K562 (cell line): ENCODE measurements around the gene RPE65. TPM values are rescaled to one million over a fixed set of nuclear protein-coding genes. Genes with fewer than 3 reads are reported as not detected.

Source experiments
- ATAC-seq: fragments of 200-7000 bp; cut with Tn5 transposase; 3 replicates; pipeline ENCODE4 v1.9.1; 2020; ENCODE audit warnings: moderate library complexity
- BruUV-seq: library from RNA; stranded (reverse); fragments of 400-500 nt; replicated peaks from 2 replicates; lab custom pipeline; 2021; lab: Mats Ljungman, UMichigan
- CTCF ChIA-PET: fragments of 300-600 bp; formaldehyde crosslinking; extraction: SDS; loops from one replicate; lab custom pipeline; 2021; ENCODE audit warnings: low intra/inter-chr PET ratio; lab: Yijun Ruan, JAX
- POLR2A ChIA-PET: fragments of 300-600, 350-650 bp; sonication (Branson Sonifier 250); formaldehyde crosslinking; extraction: SDS; loops from one replicate; lab custom pipeline; 2021; ENCODE audit warnings: antibody characterized with exemption, inconsistent platforms; lab: Yijun Ruan, JAX
- DNase-seq, 4 experiments: peaks; one replicate each; pipeline versions ENCODE4 v3.0.0 to v3.0.0-alpha.2; 2011 to 2018; ENCODE audit warnings: low spot score in 3 of 4, mixed read lengths in 3 of 4; ENCODE audit errors: extremely low read depth in 1 of 4
- FAIRE-seq: peaks from 2 replicates; lab custom pipeline; 2011; peaks lifted over from hg19 to GRCh38; lab: Jason Lieb, UNC
- H2AFZ ChIP-seq: 2 replicates; pipeline ENCODE4 v1.6.0; 2011; ENCODE audit warnings: low read depth, low read length, control low read depth, inconsistent platforms
- H3K27ac ChIP-seq: fragments of 200-600 bp; 3 replicates; pipeline ENCODE4 v1.8.0; 2011; ENCODE audit warnings: low read depth, mild to moderate bottlenecking, control low read depth, inconsistent platforms, low read length, moderate library complexity, mixed read lengths; ENCODE audit errors: extremely low read depth
- H3K27me3 ChIP-seq, 2 experiments: fragments of 300-600 bp in 1 of 2; 2 replicates in 1 of 2; 3 replicates in 1 of 2; pipeline versions ENCODE4 v1.6.0 to v1.8.0; 2011; ENCODE audit warnings: inconsistent platforms in 2 of 2, low read length in 2 of 2, mild to moderate bottlenecking in 1 of 2, mixed read lengths in 1 of 2, moderate library complexity in 1 of 2; ENCODE audit not compliant: control insufficient read depth in 2 of 2, insufficient read depth in 2 of 2
- H3K36me3 ChIP-seq: fragments of 300-600 bp; 3 replicates; pipeline ENCODE4 v1.8.0; 2011; ENCODE audit warnings: mild to moderate bottlenecking, low read length, inconsistent platforms; ENCODE audit not compliant: control insufficient read depth, insufficient read depth
- H3K4me1 ChIP-seq, 2 experiments: fragments of 200-600 bp in 1 of 2; replicated peaks in 1 of 2; 2 replicates in 1 of 2; 3 replicates in 1 of 2; pipeline versions ENCODE4 v1.5.1 to v1.8.0; 2011; ENCODE audit warnings: inconsistent platforms in 2 of 2, low read length in 2 of 2, mild to moderate bottlenecking in 1 of 2, mixed read lengths in 1 of 2, moderate library complexity in 1 of 2; ENCODE audit not compliant: control insufficient read depth in 2 of 2, insufficient read depth in 2 of 2
- H3K4me2 ChIP-seq: 2 replicates; pipeline ENCODE4 v1.6.1; 2011; ENCODE audit warnings: low read length, control low read depth, inconsistent platforms, mixed read lengths; ENCODE audit not compliant: insufficient read depth
- H3K4me3 ChIP-seq: fragments of 200-600 bp; sonication (generic), shearing (Covaris generic); 2 replicates; pipeline ENCODE4 v1.5.1; 2016; ENCODE audit warnings: control low read depth, inconsistent platforms
- H3K79me2 ChIP-seq: fragments of 200-600 bp; 3 replicates; pipeline ENCODE4 v1.8.0; 2011; ENCODE audit warnings: low read length, inconsistent platforms; ENCODE audit not compliant: control insufficient read depth, insufficient read depth
- H3K9ac ChIP-seq, 2 experiments: 2 replicates each; pipeline versions ENCODE4 v1.6.0 to v1.6.1; 2011; ENCODE audit warnings: low read depth in 2 of 2, low read length in 2 of 2, control low read depth in 1 of 2, inconsistent platforms in 1 of 2, mild to moderate bottlenecking in 1 of 2, mixed read lengths in 1 of 2; ENCODE audit not compliant: insufficient read depth in 1 of 2
- H3K9me1 ChIP-seq: one replicate; pipeline ENCODE4 v1.6.0; 2011; ENCODE audit warnings: inconsistent platforms, mild to moderate bottlenecking, low read length, moderate library complexity; ENCODE audit not compliant: control insufficient read depth, insufficient read depth
- H3K9me3 ChIP-seq: replicated peaks from 2 replicates; pipeline ENCODE4 v1.5.1; 2011; ENCODE audit warnings: low read depth, low read length, inconsistent platforms; ENCODE audit not compliant: control insufficient read depth, insufficient read depth
- H4K20me1 ChIP-seq: replicated peaks from 2 replicates; pipeline ENCODE4 v1.6.1; 2011; ENCODE audit warnings: low read length, inconsistent platforms, mixed read lengths; ENCODE audit not compliant: control insufficient read depth, insufficient read depth
- ARNT ChIP-seq, 2 experiments: fragments of 450-650 bp; IDR thresholded peaks; 2 replicates each; pipeline ENCODE4 v1.6.1; 2016; ENCODE audit warnings: mild to moderate bottlenecking in 1 of 2
- BDP1 ChIP-seq: IDR thresholded peaks from 3 replicates; pipeline ENCODE4 v1.6.1; 2011; ENCODE audit not compliant: insufficient read length, insufficient read depth
- L3MBTL2 ChIP-seq: fragments of 450-650 bp; IDR thresholded peaks from 2 replicates; pipeline ENCODE4 v1.6.1; 2016; ENCODE audit warnings: mild to moderate bottlenecking, moderate library complexity
- LCOR ChIP-seq: sonication (generic); formaldehyde crosslinking; IDR thresholded peaks from 2 replicates; pipeline ENCODE4 v1.8.0; 2022; ENCODE audit warnings: mild to moderate bottlenecking, missing genetic modification reagents
- NFRKB ChIP-seq: fragments of 450-650 bp; IDR thresholded peaks from 2 replicates; pipeline ENCODE4 v1.6.1; 2016; ENCODE audit warnings: low read depth
- PRDM10 ChIP-seq: fragments of 450-650 bp; IDR thresholded peaks from 2 replicates; pipeline ENCODE4 v1.6.1; 2018; ENCODE audit not compliant: partially characterized antibody
- RBM17 ChIP-seq: fragments of 200-400 bp; formaldehyde crosslinking; IDR thresholded peaks from 2 replicates; pipeline ENCODE4 v1.6.1; 2017; ENCODE audit warnings: low read depth, mild to moderate bottlenecking, low read length, borderline replicate concordance
- RBM34 ChIP-seq: fragments of 200-400 bp; formaldehyde crosslinking; IDR thresholded peaks from 2 replicates; pipeline ENCODE4 v1.6.1; 2018; ENCODE audit warnings: low read length, borderline replicate concordance; ENCODE audit not compliant: insufficient read depth
- WGBS: fragments of 100-300 bp; shearing (Covaris generic); methylation state at CpG from one replicate; pipeline ENCODE4 v1.1.6; 2016; ENCODE audit warnings: low coverage, mixed read lengths; ENCODE audit not compliant: insufficient coverage; ENCODE audit errors: missing lambda C conversion rate; 5-methylcytosine and 5-hydroxymethylcytosine counted together
- in situ Hi-C: fragments of 300-500 bp; cut with MboI; formaldehyde crosslinking; loops from 4 replicates; pipeline ENCODE4 v1.15.0; 2018; ENCODE audit warnings: inconsistent platforms, mixed read lengths
- intact Hi-C: fragments of 100-400 bp; cut with micrococcal nuclease; formaldehyde crosslinking; loops from 2 replicates; pipeline ENCODE4 v1.14.2; 2022
- polyA plus RNA-seq, 8 experiments: library from polyadenylated mRNA; depleted of rRNA in 4 of 8; stranded (reverse) in 5 of 8; unstranded in 3 of 8; fragments of >200 nt; fragmentation: Nextera tagmentation in 2 of 8; fragmentation: Illumina TruSeq in 1 of 8; extraction: Ambion mirVana in 2 of 8; extraction: Trizol in 1 of 8; gene quantifications; 2 replicates each; pipeline versions ENCODE4 v1.2.1 to v1.2.3, GENCODE V29; 2011 to 2014; ENCODE audit warnings: inconsistent platforms in 1 of 8, missing spikeins in 1 of 8
- total RNA-seq, 7 experiments: library from RNA; depleted of rRNA in 6 of 7; stranded (reverse); fragments of >200 nt in 6 of 7; fragmentation: Illumina TruSeq in 2 of 7; extraction: Trizol in 2 of 7; gene quantifications; 2 replicates each; pipeline versions ENCODE4 v1.2.1 to v1.2.3, GENCODE V29; 2011 to 2021; ENCODE audit warnings: low replicate concordance in 1 of 7
- TF ChIP-seq, protein P1 (sequence below): fragments of 200-800 bp; sonication (Bioruptor generic); IDR thresholded peaks from 2 replicates; pipeline ENCODE4 v1.6.1; 2016; ENCODE audit warnings: missing genetic modification characterization, missing compliant biosample characterization
- TF ChIP-seq, protein P2 (sequence below): fragments of 250-450 bp; sonication (Bioruptor Pico); IDR thresholded peaks from 2 replicates; pipeline ENCODE4 v1.5.1; 2021; ENCODE audit warnings: mild to moderate bottlenecking
- TF ChIP-seq, protein P3 (sequence below): fragments of 250-450 bp; sonication (Bioruptor Pico); IDR thresholded peaks from 2 replicates; pipeline ENCODE4 v1.8.0; 2022; ENCODE audit warnings: moderate library complexity, mild to moderate bottlenecking, inconsistent platforms

RPE65 gene
- total and polyA plus RNA-seq, 9 of the 15 experiments (the other 6 are each of a cell fraction or from before 2014, with no cell fraction given), result 0.14 TPM; not detected in 8

GRCh38 chr1:68460935-68461334 is 11.2 kb upstream of the RPE65 start:
- H3K9ac ChIP-seq, result no peak overlapping the region
- DNase-seq (no peak), ATAC-seq (no peak), FAIRE-seq (no peak)
- H3K4me1 ChIP-seq, result no peaks in the 10 kb centered on the region
- no peaks in the 10 kb centered on the region for H3K9me3 ChIP-seq
- POLR2A ChIA-PET, result no interaction called here
- intact Hi-C loops, result no loop called here
- H2AFZ ChIP-seq, result no peak overlapping the region
- H3K36me3 ChIP-seq, result no peaks in the 10 kb centered on the region
- CTCF ChIA-PET, result no interaction called here
- H3K4me3 ChIP-seq, result no peak overlapping the region
- in situ Hi-C loops, result loop anchor here (25.0 kb wide), 2 partner anchors 924 to 1276 kb away; no protein-coding TSS in a partner anchor
- no peaks in the 10 kb centered on the region for H3K79me2 ChIP-seq
- 4% methylated on average over 4 of the region's 4 CpGs for WGBS
- no peak overlapping the region for H3K4me2 ChIP-seq
- no peak overlapping the region for H3K27ac ChIP-seq
- BruUV-seq, result no TSS peak
- H4K20me1 ChIP-seq, result no peaks in the 10 kb centered on the region
- no peaks in the 10 kb centered on the region for H3K9me1 ChIP-seq
- no peaks in the 10 kb centered on the region; a peak in 1 of 5 replicates for H3K27me3 ChIP-seq
- TF ChIP-seq RBM17 (no peak), L3MBTL2 (no peak), BDP1 (no peak), RBM34 (no peak), PRDM10 (no peak), ARNT (IDR thresholded peaks at IDR 0.05) (no peak), NFRKB (no peak), LCOR (CRISPR knock-in tag) (no peak)
- TF ChIP-seq, protein P1, sequence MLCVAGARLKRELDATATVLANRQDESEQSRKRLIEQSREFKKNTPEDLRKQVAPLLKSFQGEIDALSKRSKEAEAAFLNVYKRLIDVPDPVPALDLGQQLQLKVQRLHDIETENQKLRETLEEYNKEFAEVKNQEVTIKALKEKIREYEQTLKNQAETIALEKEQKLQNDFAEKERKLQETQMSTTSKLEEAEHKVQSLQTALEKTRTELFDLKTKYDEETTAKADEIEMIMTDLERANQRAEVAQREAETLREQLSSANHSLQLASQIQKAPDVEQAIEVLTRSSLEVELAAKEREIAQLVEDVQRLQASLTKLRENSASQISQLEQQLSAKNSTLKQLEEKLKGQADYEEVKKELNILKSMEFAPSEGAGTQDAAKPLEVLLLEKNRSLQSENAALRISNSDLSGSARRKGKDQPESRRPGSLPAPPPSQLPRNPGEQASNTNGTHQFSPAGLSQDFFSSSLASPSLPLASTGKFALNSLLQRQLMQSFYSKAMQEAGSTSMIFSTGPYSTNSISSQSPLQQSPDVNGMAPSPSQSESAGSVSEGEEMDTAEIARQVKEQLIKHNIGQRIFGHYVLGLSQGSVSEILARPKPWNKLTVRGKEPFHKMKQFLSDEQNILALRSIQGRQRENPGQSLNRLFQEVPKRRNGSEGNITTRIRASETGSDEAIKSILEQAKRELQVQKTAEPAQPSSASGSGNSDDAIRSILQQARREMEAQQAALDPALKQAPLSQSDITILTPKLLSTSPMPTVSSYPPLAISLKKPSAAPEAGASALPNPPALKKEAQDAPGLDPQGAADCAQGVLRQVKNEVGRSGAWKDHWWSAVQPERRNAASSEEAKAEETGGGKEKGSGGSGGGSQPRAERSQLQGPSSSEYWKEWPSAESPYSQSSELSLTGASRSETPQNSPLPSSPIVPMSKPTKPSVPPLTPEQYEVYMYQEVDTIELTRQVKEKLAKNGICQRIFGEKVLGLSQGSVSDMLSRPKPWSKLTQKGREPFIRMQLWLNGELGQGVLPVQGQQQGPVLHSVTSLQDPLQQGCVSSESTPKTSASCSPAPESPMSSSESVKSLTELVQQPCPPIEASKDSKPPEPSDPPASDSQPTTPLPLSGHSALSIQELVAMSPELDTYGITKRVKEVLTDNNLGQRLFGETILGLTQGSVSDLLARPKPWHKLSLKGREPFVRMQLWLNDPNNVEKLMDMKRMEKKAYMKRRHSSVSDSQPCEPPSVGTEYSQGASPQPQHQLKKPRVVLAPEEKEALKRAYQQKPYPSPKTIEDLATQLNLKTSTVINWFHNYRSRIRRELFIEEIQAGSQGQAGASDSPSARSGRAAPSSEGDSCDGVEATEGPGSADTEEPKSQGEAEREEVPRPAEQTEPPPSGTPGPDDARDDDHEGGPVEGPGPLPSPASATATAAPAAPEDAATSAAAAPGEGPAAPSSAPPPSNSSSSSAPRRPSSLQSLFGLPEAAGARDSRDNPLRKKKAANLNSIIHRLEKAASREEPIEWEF (CRISPR knock-in tag), result no peak
- TF ChIP-seq, protein P2, sequence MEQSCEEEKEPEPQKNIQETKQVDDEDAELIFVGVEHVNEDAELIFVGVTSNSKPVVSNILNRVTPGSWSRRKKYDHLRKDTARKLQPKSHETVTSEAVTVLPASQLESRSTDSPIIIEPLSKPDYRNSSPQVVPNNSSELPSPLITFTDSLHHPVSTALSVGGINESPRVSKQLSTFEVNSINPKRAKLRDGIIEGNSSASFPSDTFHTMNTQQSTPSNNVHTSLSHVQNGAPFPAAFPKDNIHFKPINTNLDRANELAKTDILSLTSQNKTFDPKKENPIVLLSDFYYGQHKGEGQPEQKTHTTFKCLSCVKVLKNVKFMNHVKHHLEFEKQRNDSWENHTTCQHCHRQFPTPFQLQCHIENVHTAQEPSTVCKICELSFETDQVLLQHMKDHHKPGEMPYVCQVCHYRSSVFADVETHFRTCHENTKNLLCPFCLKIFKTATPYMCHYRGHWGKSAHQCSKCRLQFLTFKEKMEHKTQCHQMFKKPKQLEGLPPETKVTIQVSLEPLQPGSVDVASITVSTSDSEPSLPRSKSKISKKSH (CRISPR knock-in tag), result no peak
- TF ChIP-seq, protein P3, sequence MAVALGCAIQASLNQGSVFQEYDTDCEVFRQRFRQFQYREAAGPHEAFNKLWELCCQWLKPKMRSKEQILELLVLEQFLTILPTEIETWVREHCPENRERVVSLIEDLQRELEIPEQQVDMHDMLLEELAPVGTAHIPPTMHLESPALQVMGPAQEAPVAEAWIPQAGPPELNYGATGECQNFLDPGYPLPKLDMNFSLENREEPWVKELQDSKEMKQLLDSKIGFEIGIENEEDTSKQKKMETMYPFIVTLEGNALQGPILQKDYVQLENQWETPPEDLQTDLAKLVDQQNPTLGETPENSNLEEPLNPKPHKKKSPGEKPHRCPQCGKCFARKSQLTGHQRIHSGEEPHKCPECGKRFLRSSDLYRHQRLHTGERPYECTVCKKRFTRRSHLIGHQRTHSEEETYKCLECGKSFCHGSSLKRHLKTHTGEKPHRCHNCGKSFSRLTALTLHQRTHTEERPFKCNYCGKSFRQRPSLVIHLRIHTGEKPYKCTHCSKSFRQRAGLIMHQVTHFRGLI, result no peak
